ENCODE data around the gene SPTA1. TPM values are rescaled to one million over a fixed set of nuclear protein-coding genes. Genes with fewer than 3 reads are reported as not detected.

SPTA1 gene
- total and polyA plus RNA-seq, 2 of the 8 experiments (the other 6 are each of a cell fraction or from before 2014, with no cell fraction given) = not detected

DNA sequence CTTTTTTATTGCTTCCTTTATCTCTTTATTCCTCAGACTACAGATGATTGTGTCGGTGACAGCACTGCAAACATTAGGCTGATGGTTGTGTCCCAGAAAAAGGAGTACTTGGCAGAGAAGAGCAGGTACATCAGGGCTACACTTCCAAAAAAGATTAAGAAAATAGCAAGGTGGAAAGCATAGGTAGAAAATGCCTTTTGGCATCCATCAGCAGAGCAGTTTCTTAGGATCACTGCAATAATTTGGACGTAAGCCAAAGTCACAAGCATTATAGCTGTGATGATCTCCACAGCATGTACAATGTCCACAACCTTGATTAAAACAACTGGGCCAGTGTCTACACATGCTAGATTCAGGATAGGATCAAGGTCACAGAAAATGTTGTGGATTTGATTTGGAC lies 8.1 kb upstream of the SPTA1 start:
- no peak overlapping the region for H4K5ac ChIP-seq (ENCODE audit: insufficient read length, low read depth, low read length)
- no peak overlapping the region for H2BK20ac ChIP-seq (ENCODE audit: low read length)
- H3K4me2 ChIP-seq (ENCODE audit: insufficient read depth in 1 of 2, low read depth in 2 of 2, low read length in 2 of 2) = no peak overlapping the region
- no peak overlapping the region for H3K27ac ChIP-seq (ENCODE audit: low read depth, low read length)
- no peak overlapping the region for H3K56ac ChIP-seq (replicated peaks; ENCODE audit: insufficient read length, low read depth, low read length)
- no peak for FAIRE-seq
- H2BK15ac ChIP-seq (ENCODE audit: low read length) = no peak overlapping the region
- no peak for TF ChIP-seq SIRT6 (IDR thresholded peaks at IDR 0.05; ENCODE audit: low read length)
- TF ChIP-seq TBP (IDR thresholded peaks at IDR 0.05; ENCODE audit: low read depth, low read length) = no peak
- TF ChIP-seq JUND (IDR thresholded peaks at IDR 0.05; ENCODE audit: low read length) = no peak
- TF ChIP-seq RFX5 (IDR thresholded peaks at IDR 0.05; ENCODE audit: borderline replicate concordance, low read depth, low read length) = no peak
- no peak for TF ChIP-seq EP300 (IDR thresholded peaks at IDR 0.05; ENCODE audit: borderline replicate concordance in 1 of 2, low read depth in 2 of 2, low read length in 2 of 2)
- no peak for TF ChIP-seq RAD21 (IDR thresholded peaks at IDR 0.05 in 1 of 2, conservative IDR thresholded peaks at IDR 0.05 in 1 of 2; ENCODE audit: low read depth in 2 of 2, low read length in 2 of 2)
- TF ChIP-seq SUZ12 (IDR thresholded peaks at IDR 0.05; ENCODE audit: low read length) = no peak
- no peak for TF ChIP-seq CEBPB (IDR thresholded peaks at IDR 0.05; ENCODE audit: low read depth, low read length)
- TF ChIP-seq SP4 (IDR thresholded peaks at IDR 0.05; ENCODE audit: low read length) = no peak
- no peak for TF ChIP-seq FOSL1 (IDR thresholded peaks at IDR 0.05; ENCODE audit: insufficient read depth, low read depth, low read length)
- H3K79me1 ChIP-seq (ENCODE audit: low read depth, low read length) = no peaks in the 10 kb centered on the region
- H3K27me3 ChIP-seq (replicated peaks in 1 of 4; ENCODE audit: control insufficient read depth in 3 of 4, extremely low read depth in 1 of 4, insufficient read depth in 3 of 4, low read length in 3 of 4) = no peaks in the 10 kb centered on the region
- no peak overlapping the region for H2BK12ac ChIP-seq (ENCODE audit: low read depth, low read length)
- H3K23ac ChIP-seq (ENCODE audit: insufficient read length) = no peak overlapping the region
- H3K4ac ChIP-seq (replicated peaks; ENCODE audit: insufficient read length, low read depth, low read length) = no peak overlapping the region
- H3K36me3 ChIP-seq (ENCODE audit: control insufficient read depth in 2 of 4, insufficient read depth in 4 of 4, low read length in 3 of 4) = no peaks in the 10 kb centered on the region
- no peak overlapping the region for H2BK5ac ChIP-seq (ENCODE audit: low read depth, low read length)
- CTCF ChIA-PET (ENCODE audit: partially characterized antibody) = interaction anchor here (1.8 kb wide), 1 partner anchor 9 kb away, joined by 5 read pairs; no protein-coding TSS in a partner anchor
- no peak overlapping the region for H2BK120ac ChIP-seq (replicated peaks; ENCODE audit: low read depth, low read length)
- no peak overlapping the region for H3K18ac ChIP-seq (ENCODE audit: extremely low read depth, low read length)
- H3K9me3 ChIP-seq (ENCODE audit: insufficient read depth in 2 of 2, low read depth in 1 of 2, low read length in 1 of 2) = no peaks in the 10 kb centered on the region
- WGBS, 2 experiments (ENCODE audit: extremely low coverage in 1 of 2, insufficient coverage in 1 of 2, insufficient read length in 1 of 2, insufficient replicate concordance in 2 of 2, low coverage in 1 of 2, low lambda C conversion rate in 2 of 2, missing lambda C conversion rate in 1 of 2) = 91% methylated on average over 2 of the region's 2 CpGs; no CpG with 5 or more reads in 1 of the 2 experiments
- H4K91ac ChIP-seq (replicated peaks; ENCODE audit: insufficient read length, low read length) = no peak overlapping the region
- no peak overlapping the region for H2AFZ ChIP-seq (ENCODE audit: low read length)
- no peak overlapping the region for H3K4me3 ChIP-seq (ENCODE audit: extremely low read depth in 1 of 4, insufficient read depth in 2 of 4, low read depth in 3 of 4, low read length in 4 of 4)
- no peaks in the 10 kb centered on the region for H3K23me2 ChIP-seq (ENCODE audit: low read depth, low read length)
- H2AK5ac ChIP-seq (ENCODE audit: low read depth, low read length) = no peak overlapping the region
- no peaks in the 10 kb centered on the region for H4K20me1 ChIP-seq (replicated peaks in 1 of 2; ENCODE audit: control insufficient read depth in 1 of 2, insufficient read depth in 2 of 2, low read length in 2 of 2)
- no peaks in the 10 kb centered on the region for H3K4me1 ChIP-seq (replicated peaks in 1 of 4; ENCODE audit: control insufficient read depth in 3 of 4, insufficient read depth in 4 of 4, low read length in 3 of 4)
- POLR2A ChIA-PET (ENCODE audit: partially characterized antibody) = no interaction called here
- no peaks in the 10 kb centered on the region for H3K79me2 ChIP-seq (ENCODE audit: control insufficient read depth in 1 of 2, insufficient read depth in 2 of 2, low read length in 2 of 2)
- DNase-seq (ENCODE audit: low read depth in 1 of 2, low spot score in 2 of 2) = no peak
- no peak overlapping the region for H4K8ac ChIP-seq (ENCODE audit: extremely low read depth, insufficient read depth, low read length)
- no peak overlapping the region for H3K9ac ChIP-seq (replicated peaks in 1 of 4; ENCODE audit: extremely low read depth in 1 of 4, low read depth in 3 of 4, low read length in 3 of 4)
- H3K14ac ChIP-seq (ENCODE audit: insufficient read length) = no peak overlapping the region
